GF-D8 (cell line): Measurements from ENCODE around the gene RO60.
"Not testable (repeated sequence)": the region's sequence is repeated elsewhere in the genome, so short reads cannot be mapped to it uniquely, and the experiment has no call there.

Experiments used
- DNase-seq: peaks from one replicate; lab custom pipeline; 2025; lab: John Stamatoyannopoulos, UW

Gene RO60

DNA sequence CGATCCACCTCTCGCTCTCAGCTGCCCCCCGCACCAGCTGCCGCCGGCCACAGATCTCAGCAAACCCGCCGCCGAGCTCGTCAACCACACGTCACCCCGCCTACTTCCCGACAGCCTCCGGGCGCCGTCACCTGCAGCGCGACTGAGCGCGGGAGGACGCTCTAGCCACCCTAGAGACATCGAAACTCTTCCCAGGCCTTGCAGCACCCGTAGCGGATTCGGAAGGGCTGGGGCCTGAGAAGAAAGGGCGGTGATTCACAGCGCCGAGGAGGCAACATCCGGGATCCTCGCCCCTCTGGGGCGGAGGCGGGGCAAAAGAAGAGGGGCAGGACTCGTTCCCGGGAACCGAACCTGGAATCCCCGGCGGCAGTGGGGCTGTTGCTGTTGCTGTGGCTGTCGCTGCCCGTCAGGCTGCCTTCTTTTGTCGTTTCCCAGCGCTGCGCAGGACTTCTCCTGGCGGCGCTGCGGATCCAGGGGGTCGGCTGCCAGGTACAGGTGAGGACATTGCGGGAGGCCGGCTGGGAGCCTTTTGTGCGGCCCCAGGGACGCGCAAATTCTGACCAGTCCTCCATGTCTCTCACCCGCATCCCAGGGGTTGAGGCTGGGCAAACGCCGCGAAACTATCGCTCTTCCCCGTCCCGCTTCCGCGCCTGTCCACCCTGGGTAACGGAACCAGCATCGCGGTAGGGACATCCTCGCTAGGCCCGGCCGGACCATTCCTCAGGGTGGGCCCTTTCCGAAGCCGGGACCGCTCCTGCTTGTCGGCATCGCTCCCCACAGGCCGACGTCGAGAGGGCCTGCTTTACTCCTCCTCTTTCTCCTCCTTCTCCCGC, at the start of gene RO60, which contains the start of gene UCHL5:
TSS of gene RO60 (plus strand) at position 331 of the 833 bp plus-strand sequence. CDS start 9,443 bp downstream, outside the sequence.
TSS of gene UCHL5 (minus strand) at position 79 of the 833 bp plus-strand sequence. CDS start 100 bp downstream, outside the sequence.
- peak; percentile 95 for DNase-seq

DNA sequence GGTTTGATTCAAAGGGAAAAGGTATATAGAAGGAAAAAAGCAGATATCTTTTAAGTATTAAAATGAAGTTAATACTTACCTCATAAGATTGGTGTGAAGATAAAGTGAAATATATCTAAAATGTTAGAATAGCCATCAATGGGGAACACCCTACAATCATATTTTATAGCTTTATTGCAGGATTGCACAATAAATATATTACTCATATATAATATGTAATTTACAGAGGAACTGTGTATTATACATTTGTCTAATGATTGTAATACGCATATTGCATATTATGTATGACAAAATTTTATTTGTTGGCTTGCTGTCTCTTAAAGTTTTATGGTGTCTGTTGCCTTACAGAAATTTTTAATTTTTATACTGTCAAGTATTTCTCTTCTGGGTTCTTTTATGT, 48.0 kb upstream of the RO60 start:
- no peak for DNase-seq

GRCh38 chr1:193013005-193013404, 46.4 kb upstream of the RO60 start:
- DNase-seq, result no peak

- DNase-seq, result no peak
These were observed 45.7 kb upstream of the RO60 start for GRCh38 chr1:193013707-193014106.

GRCh38 chr1:193014400-193014799, 45.0 kb upstream of the RO60 start:
- no peak for DNase-seq

DNA sequence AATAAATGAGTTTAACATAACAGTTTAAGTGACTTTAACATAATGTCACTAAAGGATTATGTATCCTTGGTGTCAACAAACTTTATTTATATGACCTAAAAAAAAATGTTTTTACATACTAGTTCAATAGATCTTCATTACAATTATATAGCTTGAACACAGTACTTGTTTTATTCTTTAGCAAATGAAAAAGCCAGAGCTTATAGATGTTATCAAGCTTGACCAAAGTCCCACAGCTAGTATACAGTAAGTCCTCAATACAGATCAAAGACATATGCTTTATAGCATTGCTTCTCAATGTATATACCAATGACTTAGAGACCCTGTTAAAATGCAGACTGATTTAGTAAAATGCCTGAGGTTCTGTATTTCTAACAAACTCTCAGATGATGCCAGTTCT, 42.6 kb upstream of the RO60 start:
- no peak for DNase-seq

DNA sequence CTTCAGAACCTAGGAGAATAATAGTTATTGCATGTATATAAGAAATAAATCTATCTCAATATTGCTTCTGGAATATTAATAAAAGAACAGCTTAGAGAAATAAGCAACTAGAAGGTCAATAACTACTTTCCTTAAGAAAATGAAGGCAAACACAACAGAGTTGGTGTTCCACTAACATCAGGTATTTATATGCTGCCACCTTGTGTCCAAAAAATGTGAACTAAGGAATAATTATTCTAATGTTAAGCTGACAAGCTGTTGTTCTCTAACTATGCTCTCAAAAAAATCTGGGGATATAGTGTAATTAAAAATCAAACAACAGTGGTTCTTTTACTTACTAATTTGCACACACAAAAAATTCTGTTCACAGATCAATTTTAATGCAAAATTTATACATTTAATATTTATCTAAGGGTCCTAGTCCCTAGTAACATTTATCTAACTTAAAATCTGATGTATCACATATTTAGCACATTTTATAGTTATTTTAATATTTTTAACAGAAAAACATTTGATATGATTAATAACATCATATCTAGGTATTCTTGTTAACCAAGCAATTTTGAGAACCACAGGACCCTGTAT, 39.9 kb upstream of the RO60 start:
- no peak for DNase-seq

GRCh38 chr1:193025218-193025617, 34.2 kb upstream of the RO60 start:
- DNase-seq, result no peak

GRCh38 chr1:193030280-193030679, 29.1 kb upstream of the RO60 start:
- no peak for DNase-seq

DNA sequence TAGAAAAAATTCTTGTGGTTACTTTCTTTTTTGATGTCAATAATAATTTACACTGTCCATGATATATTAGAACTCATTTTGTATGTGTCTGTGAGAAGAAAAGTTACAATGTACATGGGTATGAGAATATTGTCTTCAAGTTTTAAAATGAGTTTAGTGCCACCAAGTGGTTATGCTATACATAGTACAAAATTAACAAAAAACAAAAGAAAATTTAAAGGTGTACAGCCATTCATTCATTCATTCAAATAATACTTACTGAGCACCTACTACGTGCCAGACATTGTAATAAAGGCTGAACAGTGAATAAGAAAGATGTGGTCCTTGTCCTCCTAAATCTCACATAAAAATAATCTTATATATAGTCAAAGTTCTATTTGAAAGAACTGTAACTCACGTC, 28.0 kb upstream of the RO60 start:
- no peak for DNase-seq

DNA sequence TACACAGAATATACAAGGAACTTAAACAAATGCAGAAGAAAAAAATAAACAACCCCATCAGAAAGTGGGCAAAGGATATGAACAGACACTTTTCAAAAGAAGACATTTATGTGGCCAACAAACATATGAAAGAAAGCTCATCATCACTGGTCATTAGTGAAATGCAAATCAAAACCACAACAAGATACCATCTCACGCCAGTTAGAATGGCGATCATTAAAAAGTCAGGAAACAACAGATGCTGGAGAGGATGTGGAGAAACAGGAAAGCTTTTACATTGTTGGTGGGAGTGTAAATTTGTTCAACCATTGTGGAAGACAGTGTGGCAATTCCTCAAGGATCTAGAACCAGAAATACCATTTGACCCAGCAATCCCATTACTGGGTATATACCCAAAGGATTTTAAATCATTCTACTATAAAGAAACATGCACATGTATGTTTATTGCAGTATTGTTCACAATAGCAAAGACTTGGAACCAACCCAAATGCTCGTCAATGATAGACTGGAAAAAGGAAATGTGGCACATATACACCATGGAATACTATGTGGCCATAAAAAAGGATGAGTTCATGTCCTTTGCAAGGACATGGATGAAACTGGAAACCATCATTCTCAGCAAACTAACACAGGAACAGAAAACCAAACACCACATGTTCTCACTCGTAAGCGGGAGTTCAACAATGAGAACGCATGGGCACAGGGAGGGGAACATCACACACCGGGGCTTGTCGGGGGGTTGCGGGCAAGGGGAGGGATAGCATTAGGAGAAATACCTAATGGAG, 26.6 kb upstream of the RO60 start:
- peak; percentile 7 for DNase-seq

GRCh38 chr1:193033610-193034009, 25.8 kb upstream of the RO60 start:
- no peak for DNase-seq

DNA sequence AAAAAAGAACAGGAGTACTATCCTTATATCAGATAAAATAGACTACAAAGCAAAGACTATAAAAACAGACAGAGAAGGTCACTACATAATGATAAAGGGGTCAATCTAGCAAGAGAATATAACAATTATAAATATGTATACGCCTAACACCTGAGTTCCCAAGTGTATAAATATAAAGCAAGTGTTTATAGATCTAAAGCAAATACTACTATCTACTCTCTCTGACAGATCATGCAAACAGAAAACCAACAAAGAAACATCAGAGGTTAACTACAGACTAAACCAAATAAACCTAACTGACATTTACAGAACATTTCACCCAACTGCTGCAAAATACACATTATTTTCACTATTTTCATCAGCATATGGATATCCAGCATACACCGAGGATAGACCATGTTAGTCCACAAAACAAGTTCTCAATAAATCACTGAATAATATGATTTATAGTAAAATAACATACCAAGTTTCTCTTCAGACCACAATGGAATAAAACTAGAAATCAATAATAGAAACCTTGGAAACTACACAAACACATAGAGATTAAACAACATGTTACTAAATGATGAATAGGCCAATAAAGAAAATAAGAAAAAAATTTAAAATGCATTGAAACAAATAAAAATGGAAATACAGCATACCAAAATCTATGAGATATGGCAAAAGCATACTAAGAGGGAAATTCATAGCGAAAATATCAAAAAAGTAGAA, 22.9 kb upstream of the RO60 start:
- DNase-seq, result no peak

- no peak for DNase-seq
These were observed 19.4 kb upstream of the RO60 start for GRCh38 chr1:193040011-193040410.

DNA sequence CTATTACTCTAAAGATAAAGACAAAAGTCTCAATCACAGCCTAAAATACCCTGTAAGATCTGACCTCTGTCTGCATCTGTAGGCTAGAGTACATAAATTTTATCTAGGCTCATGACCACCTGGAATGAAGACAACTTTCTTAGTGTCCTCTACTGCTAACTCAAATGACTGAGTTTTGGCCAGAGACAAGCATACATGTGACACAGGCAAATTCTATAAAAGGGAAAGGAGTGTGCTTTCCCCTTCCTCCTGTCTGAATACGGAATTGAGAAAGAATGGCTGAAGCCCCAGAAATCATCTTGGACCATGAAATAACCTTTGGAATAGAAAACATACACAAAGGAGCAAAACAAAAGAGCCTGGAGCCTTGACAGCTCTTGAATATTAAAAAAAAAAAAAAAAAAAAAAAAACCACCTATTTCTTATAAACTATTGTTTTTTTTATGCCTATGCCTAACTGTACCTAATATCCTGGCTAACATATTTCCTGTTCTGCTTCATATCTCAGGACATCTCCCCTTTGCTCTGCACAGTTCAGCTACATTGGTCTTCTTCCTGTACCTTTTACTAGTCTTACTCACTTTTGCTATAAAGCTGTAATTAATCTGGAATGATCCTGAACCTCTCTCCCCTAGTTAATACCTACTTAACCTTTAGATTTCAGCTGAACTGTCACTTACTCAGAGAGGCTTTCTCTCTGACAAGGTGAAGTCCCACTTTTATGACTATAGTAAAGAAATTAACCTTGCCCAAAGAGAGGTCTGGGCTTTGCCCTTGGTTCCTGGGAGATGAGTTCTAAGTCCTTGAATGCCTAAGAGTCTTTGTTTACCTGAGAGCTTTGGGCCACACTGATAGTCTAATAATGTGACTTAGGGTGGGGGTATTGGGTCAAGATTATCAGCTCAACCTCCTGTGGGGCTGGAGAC, 16.4 kb upstream of the RO60 start:
- no peak for DNase-seq

DNA sequence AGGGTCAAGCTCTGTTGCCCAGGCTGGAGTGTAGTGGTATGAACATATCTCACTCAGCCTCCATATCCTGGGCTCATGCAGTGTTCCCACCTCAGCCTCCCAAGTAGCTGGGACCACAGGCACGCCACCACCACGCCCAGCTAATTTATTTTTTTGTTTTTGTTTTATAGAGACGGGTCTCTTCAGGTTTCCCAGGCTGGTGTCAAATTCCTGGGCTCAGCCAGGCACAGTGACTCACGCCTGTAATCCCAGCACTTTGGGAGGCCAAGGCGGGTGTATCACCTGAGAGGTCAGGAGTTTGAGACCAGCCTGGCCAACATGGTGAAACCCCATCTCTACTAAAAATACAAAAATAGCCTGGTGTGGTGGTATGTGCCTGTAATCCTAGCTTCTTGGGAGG, 10.5 kb upstream of the RO60 start:
- DNase-seq, result not testable (repeated sequence)

DNA sequence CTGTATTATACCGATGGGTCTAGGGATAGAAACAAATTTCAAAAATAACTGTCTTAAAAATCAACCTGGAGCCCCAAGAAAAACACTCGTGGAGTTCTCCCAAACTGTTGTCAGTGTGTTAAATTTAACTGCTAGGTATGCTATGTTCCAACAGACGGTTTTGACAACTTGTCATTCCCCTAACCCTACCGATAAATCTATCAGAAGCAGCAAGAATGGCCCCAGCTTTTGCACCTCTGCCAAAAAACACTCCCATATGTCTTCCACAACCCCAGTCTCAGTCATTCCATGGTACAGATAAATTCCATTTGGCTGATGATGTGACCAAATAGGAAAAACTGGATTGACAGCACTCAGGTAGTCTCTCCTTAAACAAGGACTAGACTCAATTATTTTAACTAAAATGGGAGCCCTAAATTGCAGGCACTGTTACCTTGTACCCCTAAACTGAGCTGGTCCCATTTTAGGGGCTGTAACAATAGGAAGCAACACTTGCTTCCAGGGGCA, 5.2 kb upstream of the RO60 start:
- DNase-seq, result no peak

DNA sequence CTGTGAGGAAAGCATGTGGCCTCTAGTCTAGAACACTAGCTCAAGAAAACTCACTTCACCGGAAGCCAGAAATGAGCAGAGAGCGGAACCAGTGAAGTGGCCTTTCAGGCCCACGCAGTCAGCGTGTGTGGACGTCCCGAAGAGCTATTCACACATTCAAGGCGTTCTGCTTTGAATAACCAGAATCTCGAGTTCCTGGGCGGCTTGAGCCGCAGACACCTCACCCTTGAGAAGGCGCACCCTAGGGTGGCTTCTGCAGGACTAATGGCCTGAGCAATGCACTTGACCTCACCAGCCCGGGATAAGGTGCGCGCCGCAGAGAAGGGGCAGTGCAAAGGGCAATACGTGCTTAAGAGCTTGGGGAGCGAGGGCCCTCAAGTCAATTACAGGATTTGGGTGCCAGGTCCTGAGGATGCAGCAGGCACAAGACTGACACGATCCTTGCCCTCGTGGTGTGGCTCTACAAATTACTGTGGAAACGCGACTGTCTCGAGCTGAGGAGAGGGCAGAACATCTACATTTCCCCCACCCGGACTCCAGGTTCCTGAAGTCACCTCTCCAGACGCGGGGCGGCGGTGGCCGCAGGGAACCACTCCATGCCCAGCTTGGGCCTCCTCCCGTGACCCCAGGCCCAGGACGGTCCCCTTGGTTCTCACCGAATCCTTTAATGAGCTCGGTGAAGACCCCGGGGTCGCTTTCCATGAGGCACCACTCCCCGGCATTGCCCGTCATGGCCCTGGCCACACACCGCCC, 707 bp upstream of the RO60 start:
- DNase-seq, result peak; percentile 58

DNA sequence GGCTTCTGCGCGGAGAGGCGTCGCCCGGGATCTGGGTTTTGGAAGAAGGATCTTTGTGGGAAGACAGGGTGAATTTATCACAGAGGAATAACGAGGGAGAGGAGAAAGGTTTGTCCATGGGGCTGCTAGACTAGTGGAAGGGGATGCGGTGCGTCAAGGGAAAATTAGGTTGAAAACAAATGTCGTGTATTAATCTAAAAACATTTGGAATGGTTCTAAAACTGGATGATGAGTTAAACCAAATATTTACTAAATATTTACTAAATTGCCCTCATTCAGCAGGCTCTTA, 647 bp downstream of the RO60 start:
- DNase-seq, result no peak

- DNase-seq, result no peak
These were observed 994 bp downstream of the RO60 start for GRCh38 chr1:193060406-193060805.
